K562 (cell line): Measurements from ENCODE around the gene FXYD1.

Source experiments
- FOXJ3 ChIP-seq: sonication (generic); formaldehyde crosslinking; IDR thresholded peaks from 2 replicates; pipeline ENCODE4 v1.4.0; 2020; ENCODE audit warnings: mild to moderate bottlenecking, missing genetic modification reagents
- FOXP1 ChIP-seq: sonication (generic); formaldehyde crosslinking; IDR thresholded peaks from 2 replicates; pipeline ENCODE4 v1.8.0; 2022; ENCODE audit warnings: mild to moderate bottlenecking, missing genetic modification reagents
- ZNF407 ChIP-seq: fragments of 450-650 bp; IDR thresholded peaks from 2 replicates; pipeline ENCODE4 v1.6.1; 2016; ENCODE audit warnings: low read depth
- ZNF766 ChIP-seq: fragments of 200-800 bp; sonication (Bioruptor generic); conservative IDR thresholded peaks from 2 replicates; pipeline ENCODE4 v1.6.1; 2016; ENCODE audit warnings: missing genetic modification characterization, missing compliant biosample characterization

GRCh38 chr19:35117116-35117515 lies 21.5 kb upstream of the FXYD1 start:
- TF ChIP-seq ZNF407 (no peak), FOXJ3 (CRISPR knock-in tag) (no peak), FOXP1 (no peak), ZNF766 (CRISPR knock-in tag) (no peak)
